HG02852 (cell line): Measurements from ENCODE around the gene NUDCD3.
A peak's percentile ranks its signal among the peaks of the same experiment; 100 is the strongest.

Source experiments
- ATAC-seq: cut with Tn5 transposase; IDR thresholded peaks from one replicate; pipeline ENCODE4 v1.9.1; 2021; ENCODE audit warnings: mild to moderate bottlenecking, moderate library complexity; ENCODE audit not compliant: unreplicated experiment

NUDCD3 gene

GRCh38 chr7:44482502-44483485 is 7.7 kb downstream of the NUDCD3 start:
- ATAC-seq = no peak

GRCh38 chr7:44477938-44478337 is 12.5 kb downstream of the NUDCD3 start:
- no peak for ATAC-seq

DNA sequence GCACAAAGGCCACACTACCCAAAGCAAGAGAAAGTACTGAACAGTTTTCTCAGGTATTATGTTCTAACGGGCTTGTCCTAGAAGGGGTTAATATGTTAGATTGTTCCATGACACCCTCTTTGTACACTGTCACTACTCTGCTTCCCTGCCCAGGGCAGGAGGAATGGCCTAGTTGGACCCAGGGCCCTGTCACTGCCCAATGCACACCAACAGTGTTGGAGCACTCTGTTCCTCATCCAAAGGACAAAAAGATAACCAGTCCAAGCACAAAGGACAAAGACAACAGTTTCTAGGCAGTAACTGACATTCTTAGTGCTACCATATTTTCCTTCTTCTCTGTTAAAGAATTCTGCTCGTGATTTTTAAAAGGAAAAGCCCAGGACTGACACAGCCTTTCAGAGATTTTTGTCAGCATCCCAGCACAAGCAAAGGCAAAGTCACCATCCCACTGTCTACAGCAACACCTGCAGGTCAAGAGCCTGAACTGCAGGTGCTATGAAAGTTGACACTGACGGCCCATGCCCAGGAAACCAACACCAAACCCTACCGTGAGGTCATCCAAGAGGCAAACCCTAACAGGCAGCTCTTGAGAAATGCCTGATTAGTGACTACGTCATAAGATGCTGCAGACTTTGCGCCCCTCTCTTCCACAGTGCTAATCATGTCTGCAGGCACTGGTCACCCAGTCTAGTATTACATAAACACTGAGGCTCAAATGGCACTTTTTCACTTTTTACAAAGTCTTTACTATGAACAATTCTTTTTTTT is 13.2 kb downstream of the NUDCD3 start:
- ATAC-seq = no peak

DNA sequence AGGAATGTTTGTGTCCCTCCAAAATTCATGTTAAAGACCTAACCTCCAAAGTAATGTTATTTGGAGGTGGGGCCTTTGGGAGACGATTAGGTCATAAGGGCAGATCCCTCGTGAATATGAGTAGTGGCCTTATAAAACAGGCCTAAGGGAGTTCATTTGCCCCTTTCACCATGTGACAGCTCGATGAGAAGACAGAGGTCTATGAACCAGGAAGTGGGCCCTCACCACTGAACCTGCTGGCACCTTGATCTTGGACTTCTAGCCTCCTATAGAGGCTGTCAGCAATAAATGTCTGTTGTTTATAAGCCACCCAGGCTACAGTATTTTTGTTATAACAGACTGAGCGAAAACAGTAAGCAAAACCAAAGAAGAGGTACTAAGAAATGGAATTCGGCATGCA is 14.1 kb downstream of the NUDCD3 start:
- no peak for ATAC-seq

- ATAC-seq = no peak
Measured at GRCh38 chr7:44473295-44473694, 17.2 kb downstream of the NUDCD3 start.

DNA sequence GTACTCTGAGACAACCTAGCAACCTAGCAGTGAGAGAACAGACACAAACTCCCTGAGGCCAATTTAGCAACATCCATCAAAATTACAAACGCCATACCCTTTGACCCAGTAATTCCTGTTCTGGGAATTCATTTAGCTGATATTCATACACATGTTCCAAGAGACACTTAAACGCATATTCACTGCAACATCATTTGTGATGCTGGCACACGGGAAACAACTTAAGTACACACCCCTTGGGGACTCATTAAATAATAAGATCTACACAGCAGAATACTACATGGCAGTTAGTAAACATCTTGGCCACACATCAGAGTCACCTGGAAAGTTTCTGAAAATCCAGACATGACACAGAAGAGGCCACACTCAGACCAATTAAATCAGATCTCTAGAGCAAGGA is 17.6 kb downstream of the NUDCD3 start:
- ATAC-seq = no peak

DNA sequence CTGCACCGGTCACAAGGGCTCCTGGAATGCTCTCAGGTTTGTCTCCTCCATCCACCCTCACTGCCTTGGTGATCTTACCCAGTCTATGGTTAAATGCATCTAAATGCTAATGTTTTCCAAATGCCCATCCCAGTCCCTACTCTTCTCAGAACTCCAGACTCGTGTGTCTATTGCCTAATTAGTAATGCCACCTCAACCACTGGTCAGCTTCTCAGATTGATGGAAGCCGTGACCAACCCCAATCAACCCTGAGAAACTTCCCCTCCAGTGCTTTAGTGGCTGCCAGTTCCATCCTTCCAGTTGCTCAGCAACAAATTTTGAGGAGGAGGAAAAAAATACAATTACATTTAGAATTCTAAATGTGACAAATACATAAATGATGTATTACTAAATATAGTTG is 18.6 kb downstream of the NUDCD3 start:
- ATAC-seq = no peak

DNA sequence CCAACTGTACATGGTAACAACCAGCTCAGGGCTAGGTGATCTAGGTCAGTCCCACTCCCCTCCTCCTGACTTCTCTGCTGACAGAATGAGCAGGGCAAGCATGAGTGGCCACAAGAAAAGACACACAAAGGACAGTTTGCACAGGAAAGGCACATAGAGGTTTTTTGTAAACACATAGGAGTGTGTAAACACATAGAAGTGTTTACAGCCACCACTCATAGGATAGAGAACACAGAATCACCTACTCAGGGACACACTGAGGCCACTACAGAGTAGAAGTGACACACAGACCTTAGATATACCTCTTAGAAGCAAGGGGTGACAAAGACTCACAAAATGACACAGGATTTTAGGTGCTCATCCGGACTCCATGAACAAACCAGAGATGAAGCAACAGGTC is 19.0 kb downstream of the NUDCD3 start:
- ATAC-seq = no peak

DNA sequence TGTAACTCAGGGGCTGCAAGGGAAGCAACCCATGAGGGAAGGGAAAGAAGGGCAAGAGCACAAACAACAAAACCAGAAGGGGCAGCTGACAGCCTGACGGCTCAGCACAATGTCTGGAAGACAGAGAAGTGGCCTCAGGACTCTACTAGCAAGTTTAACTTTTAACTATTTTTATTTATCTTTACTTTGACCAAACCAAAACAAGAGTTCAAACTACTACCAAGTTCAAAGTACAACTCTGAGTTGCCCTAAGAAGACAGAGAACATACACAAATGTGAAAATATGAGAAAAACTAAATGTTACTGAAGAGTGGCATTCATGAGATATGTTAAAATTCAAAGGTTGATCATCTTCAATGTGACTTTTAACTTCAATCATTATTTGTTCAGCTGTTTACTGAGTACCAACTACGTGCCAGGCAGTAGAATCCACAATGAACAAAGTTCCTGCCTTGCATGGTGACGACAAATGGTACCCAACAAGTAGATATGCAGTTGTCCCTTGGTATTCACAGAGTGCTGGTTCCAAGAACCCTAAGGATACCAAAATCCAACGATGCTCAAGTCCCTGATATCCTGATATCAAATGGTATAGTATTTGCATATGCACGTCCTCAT is 19.7 kb downstream of the NUDCD3 start:
- no peak for ATAC-seq

GRCh38 chr7:44470135-44470479 is 20.4 kb downstream of the NUDCD3 start:
- no peak for ATAC-seq

DNA sequence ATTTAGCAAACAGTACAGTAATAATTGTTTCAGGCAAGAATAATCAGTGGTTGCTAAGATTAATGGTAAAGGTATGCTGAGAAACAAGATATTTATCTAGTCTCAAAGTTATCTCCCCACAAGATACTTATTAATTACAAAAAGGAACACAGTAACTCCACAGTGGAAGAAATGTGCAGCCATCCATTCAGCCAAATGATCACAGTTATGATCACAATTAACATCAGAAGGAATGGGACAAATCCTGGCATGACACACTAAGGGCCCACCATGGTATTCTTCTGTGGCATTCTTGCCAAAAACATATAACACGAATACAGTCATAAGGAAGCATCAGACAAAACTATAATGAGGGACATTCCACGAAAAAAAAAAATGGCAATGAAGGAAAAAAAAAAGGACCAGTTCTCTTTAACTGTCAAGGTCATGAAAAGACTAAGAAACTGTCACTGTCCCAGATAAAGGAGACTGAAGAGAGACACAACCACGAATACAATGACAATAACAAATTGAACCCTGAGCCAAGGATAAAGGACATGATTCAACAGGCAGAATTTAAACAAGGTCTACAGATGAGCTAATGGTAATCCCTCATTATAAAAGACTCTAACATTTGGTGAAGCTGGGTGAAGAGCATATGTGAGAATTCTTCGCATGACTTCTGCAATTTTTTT is 20.9 kb downstream of the NUDCD3 start:
- no peak for ATAC-seq

DNA sequence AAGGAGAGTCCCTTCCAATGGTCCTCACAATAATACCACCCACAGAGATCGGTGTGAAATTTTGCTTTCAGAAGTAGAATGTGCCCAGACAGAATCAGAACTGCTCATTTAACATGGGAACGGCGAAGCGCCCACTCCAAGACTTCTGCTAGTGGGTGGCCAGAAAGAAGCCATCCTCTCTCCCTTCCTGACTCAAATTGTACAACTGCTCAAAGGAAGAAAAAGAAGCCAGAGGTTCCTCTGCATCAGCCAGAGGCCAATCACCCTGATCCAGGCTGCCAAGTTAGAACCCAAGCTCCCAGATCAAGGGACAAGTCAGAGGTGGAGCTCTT is 23.3 kb downstream of the NUDCD3 start:
- ATAC-seq = no peak

GRCh38 chr7:44466300-44467216 is 23.9 kb downstream of the NUDCD3 start:
- ATAC-seq = no peak

DNA sequence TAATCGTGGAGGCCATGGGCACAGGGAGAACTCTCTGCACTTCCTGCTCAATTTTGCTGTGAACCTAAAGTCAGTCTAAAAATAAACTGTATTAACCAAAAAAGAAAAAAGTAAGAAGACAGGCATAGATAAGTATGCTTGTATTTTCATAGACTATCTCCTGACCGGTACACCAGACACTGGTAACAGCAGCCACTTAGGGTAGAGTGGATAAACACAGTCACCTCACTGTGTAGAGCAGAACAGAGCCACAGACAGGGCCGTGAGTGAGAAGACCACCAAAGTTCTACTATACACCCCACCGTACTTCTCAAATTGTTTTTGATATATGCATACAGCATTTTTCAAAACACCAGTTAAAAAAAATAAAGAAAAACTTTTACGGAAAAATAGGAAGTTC is 25.0 kb downstream of the NUDCD3 start:
- no peak for ATAC-seq

DNA sequence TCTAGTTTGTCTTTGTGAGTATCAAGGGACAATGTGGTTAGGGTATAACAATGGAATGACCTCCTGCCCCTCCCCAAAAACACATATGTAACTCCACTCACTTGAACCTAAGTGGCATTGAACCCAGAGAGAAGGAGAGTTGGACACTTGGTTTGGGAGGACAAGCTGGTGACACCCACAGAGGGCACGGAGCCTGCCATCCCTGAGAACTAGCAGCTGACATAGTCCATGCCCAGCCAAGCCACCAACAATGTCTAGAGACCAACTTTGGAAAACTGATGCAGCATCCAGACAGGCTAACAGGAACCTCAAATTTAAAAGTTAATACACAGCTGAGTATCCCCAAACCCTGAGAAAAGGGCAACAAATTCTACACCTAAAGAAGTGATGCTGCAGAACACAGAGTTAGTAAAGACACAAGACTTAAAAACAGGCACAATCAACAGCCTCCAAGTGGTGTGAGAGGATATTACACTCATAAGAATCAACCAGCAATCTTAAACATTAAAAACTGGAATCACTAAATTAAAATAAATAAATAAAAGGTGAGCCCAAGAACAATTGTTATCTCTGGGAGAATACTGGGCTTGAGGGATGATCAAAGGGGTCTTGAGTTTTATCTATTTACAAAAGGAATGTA is 27.2 kb downstream of the NUDCD3 start:
- ATAC-seq = no peak

DNA sequence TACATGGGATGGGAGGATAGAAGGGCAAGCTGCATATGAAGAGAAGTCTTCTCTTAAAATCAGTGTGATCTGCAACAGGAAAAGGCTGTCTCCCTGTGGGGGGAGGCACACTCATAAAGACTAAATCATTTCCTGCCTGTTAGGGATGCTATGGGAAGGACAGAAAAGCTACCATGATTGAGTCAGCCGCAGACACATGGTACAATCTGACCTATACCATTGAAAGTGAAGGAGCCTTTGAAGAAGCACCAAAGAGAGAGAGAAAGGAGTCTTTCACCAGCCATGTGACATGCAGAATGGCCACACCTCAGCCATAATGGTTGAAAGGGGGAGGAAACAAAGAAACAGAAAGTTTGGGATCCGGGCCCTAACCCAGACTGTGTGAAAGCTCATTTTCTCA is 29.1 kb downstream of the NUDCD3 start:
- ATAC-seq = no peak

GRCh38 chr7:44460325-44460724 is 30.1 kb downstream of the NUDCD3 start:
- peak; percentile 97 for ATAC-seq

DNA sequence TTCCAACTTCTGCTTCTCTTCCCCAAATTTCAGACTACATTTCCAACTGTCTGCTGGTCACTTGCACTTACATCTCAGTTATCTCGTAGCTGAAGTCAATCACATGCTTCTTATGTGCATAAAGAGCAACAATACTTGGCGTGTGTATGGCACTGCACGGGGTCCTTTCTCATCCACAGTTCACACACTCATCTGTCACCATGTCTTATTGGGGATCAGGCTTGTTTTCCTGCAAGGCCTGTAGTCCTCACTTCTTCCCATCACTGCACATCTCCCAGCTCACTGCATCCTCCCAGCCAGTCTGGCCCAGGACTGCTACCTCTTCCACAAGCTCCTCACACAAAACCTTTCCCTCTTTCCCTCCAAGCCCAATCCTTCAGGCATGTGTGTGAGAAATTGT is 35.3 kb downstream of the NUDCD3 start:
- no peak for ATAC-seq

- ATAC-seq = no peak
Measured at GRCh38 chr7:44454348-44454747, 36.1 kb downstream of the NUDCD3 start.

DNA sequence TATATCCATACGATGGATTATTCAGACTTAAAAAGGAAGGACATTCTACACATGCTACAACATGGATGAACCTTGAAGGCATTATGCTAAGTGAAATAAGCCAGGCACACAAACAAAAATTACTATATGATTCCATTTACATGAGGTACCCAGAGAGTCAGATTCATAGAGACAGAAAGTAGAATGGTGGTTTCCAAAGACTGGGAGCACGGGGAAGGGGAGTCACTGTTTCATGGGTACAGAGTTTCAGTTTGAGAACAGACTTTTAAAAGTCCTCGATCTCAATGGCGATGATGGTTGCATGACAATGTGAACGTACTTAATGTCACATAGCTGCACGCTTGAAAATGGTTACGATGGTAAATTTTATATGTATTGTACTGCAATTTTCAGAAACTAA is 39.3 kb downstream of the NUDCD3 start:
- ATAC-seq = no peak
